ENCODE measurements around the gene HIPK2. TPM values are rescaled to one million over a fixed set of nuclear protein-coding genes. Genes with fewer than 3 reads are reported as not detected.

Gene HIPK2
- polyA plus RNA-seq, 3 donors = 1.6 to 12.1 (median 3.0) TPM

DNA sequence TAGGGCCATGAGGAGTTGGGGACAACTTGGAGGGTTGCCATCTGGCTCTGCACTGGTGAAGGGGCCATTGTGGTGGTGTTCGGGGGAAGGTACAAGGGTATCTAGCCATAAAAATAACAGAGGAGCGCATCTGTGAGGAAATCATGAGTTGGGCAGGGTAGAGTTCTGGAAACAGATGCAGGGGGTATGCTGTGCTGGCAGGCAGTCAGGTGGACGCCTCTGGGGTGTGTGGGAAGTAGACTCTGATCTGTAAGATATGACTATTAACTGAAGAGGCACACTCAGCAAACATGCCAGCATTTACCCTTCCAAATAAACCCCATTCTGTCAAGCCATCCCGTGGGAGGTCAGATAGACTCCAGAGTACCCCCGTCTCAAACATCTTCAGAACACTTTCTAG is 174.5 kb downstream of the HIPK2 start:
- Histone ChIP-seq H3K9ac (ENCODE audit: insufficient read depth, low read length, poor library complexity, severe bottlenecking) (no peak overlapping the region), H3K36me3 (replicated peaks in 1 of 2; ENCODE audit: control insufficient read depth in 1 of 2, insufficient read depth in 2 of 2, low read length in 2 of 2) (peaks cover 77 to 97% of the 10 kb centered on the region in 2 donors), H3K27me3 (ENCODE audit: control insufficient read depth in 2 of 2, insufficient read depth in 2 of 2, low read length in 2 of 2) (no peaks in the 10 kb centered on the region), H4K20me1 (ENCODE audit: insufficient read depth, low read length) (no peaks in the 10 kb centered on the region), H3K9me3 (replicated peaks in 1 of 2; ENCODE audit: control insufficient read depth in 1 of 2, insufficient read depth in 1 of 2, low read length in 2 of 2) (no peaks in the 10 kb centered on the region), H3K27ac (ENCODE audit: low read depth in 1 of 2, low read length in 2 of 2) (no peak overlapping the region), H3K79me2 (ENCODE audit: insufficient read depth, low read length) (no peaks in the 10 kb centered on the region), H3K4me2 (replicated peaks; ENCODE audit: extremely low read depth, low read length, poor library complexity, severe bottlenecking) (no peak overlapping the region), H2AFZ (ENCODE audit: insufficient read depth, low read depth, low read length, poor library complexity, severe bottlenecking) (no peak overlapping the region), H3K4me3 (replicated peaks in 1 of 3; ENCODE audit: low read depth in 2 of 3, low read length in 3 of 3) (no peak overlapping the region), H3K4me1 (ENCODE audit: control insufficient read depth in 1 of 2, insufficient read depth in 2 of 2, low read length in 2 of 2) (no peaks in the 10 kb centered on the region)
- Mint-ChIP-seq H3K36me3 (peaks cover 42 to 53% of the 10 kb centered on the region in 2 donors), H3K27ac (no peak overlapping the region), H3K4me3 (no peak overlapping the region), H3K9me3 (peaks cover 0 to 2% (median 0%) of the 10 kb centered on the region in 7 donors), H3K27me3 (ENCODE audit: low read depth in 3 of 3) (no peaks in the 10 kb centered on the region), H3K4me1 (no peaks in the 10 kb centered on the region)
- DNase-seq = no peak
- intact Hi-C loops (cut with micrococcal nuclease) = loop anchor here (5.0 to 10.0 kb wide), 2 partner anchors 399 to 742 kb away; no protein-coding TSS in a partner anchor
- 74% methylated on average over 4 of the region's 5 CpGs for WGBS (ENCODE audit: insufficient coverage)
- TF ChIP-seq, protein P1, sequence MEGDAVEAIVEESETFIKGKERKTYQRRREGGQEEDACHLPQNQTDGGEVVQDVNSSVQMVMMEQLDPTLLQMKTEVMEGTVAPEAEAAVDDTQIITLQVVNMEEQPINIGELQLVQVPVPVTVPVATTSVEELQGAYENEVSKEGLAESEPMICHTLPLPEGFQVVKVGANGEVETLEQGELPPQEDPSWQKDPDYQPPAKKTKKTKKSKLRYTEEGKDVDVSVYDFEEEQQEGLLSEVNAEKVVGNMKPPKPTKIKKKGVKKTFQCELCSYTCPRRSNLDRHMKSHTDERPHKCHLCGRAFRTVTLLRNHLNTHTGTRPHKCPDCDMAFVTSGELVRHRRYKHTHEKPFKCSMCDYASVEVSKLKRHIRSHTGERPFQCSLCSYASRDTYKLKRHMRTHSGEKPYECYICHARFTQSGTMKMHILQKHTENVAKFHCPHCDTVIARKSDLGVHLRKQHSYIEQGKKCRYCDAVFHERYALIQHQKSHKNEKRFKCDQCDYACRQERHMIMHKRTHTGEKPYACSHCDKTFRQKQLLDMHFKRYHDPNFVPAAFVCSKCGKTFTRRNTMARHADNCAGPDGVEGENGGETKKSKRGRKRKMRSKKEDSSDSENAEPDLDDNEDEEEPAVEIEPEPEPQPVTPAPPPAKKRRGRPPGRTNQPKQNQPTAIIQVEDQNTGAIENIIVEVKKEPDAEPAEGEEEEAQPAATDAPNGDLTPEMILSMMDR (IDR thresholded peaks at IDR 0.05) = no peak

DNA sequence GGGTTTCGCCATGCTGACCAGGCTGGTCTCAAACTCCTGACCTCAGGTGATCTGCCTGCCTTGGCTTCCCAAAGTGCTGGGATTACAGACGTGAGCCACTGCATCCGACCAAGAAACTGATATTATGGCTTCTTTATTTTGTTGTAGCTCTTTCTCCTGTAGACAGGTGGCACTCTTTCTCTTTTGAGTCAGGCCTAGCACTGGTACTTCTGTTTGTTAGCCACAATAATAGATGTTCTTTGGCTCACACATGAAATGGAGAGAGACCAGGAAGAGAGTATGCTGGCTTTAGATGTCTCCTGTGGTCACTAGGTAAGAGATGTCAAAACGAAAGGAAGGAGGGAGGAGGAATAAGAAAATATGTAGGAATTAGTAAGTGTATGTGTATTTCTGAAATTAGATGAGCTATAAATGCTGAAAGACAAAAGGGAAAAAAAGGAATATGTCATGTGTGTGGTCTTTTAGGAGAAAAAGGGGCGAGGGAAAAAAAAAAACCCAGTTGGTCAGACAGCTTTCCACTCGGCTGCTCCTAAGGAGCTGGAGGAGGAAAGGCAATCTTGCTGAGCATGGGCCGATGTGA is 175.6 kb downstream of the HIPK2 start:
- H3K27ac ChIP-seq (ENCODE audit: low read depth in 1 of 2, low read length in 2 of 2) = no peak overlapping the region
- intact Hi-C loops (cut with micrococcal nuclease) = loop anchor here (5.0 to 10.0 kb wide), 2 partner anchors 400 to 743 kb away; no protein-coding TSS in a partner anchor
- no peaks in the 10 kb centered on the region for H3K27me3 Mint-ChIP-seq (ENCODE audit: low read depth in 3 of 3)
- H3K79me2 ChIP-seq (ENCODE audit: insufficient read depth, low read length) = no peaks in the 10 kb centered on the region
- H3K9me3 ChIP-seq (replicated peaks in 1 of 2; ENCODE audit: control insufficient read depth in 1 of 2, insufficient read depth in 1 of 2, low read length in 2 of 2) = no peaks in the 10 kb centered on the region
- no peaks in the 10 kb centered on the region for H3K27me3 ChIP-seq (ENCODE audit: control insufficient read depth in 2 of 2, insufficient read depth in 2 of 2, low read length in 2 of 2)
- H3K4me3 Mint-ChIP-seq = no peak overlapping the region
- no peaks in the 10 kb centered on the region for H3K4me1 Mint-ChIP-seq
- peaks cover 81 to 100% of the 10 kb centered on the region in 2 donors for H3K36me3 ChIP-seq (replicated peaks in 1 of 2; ENCODE audit: control insufficient read depth in 1 of 2, insufficient read depth in 2 of 2, low read length in 2 of 2)
- peak; percentile 7 to 20 (median 14) for DNase-seq
- H3K9ac ChIP-seq (ENCODE audit: insufficient read depth, low read length, poor library complexity, severe bottlenecking) = no peak overlapping the region
- H3K36me3 Mint-ChIP-seq = peaks cover 42 to 55% of the 10 kb centered on the region in 2 donors
- TF ChIP-seq, protein P1 (IDR thresholded peaks at IDR 0.05) = peak; percentile 68
- WGBS (ENCODE audit: insufficient coverage) = 74% methylated on average over 4 of the region's 7 CpGs
- H3K9me3 Mint-ChIP-seq = no peaks in the 10 kb centered on the region
- H3K4me3 ChIP-seq (replicated peaks in 1 of 3; ENCODE audit: low read depth in 2 of 3, low read length in 3 of 3) = no peak overlapping the region
- no peak overlapping the region for H2AFZ ChIP-seq (ENCODE audit: insufficient read depth, low read depth, low read length, poor library complexity, severe bottlenecking)
- H3K4me1 ChIP-seq (ENCODE audit: control insufficient read depth in 1 of 2, insufficient read depth in 2 of 2, low read length in 2 of 2) = no peaks in the 10 kb centered on the region
- H3K27ac Mint-ChIP-seq = no peak overlapping the region
- no peak overlapping the region for H3K4me2 ChIP-seq (replicated peaks; ENCODE audit: extremely low read depth, low read length, poor library complexity, severe bottlenecking)
- no peaks in the 10 kb centered on the region for H4K20me1 ChIP-seq (ENCODE audit: insufficient read depth, low read length)

Measured in CD14-positive monocyte (primary cell).